SH-SY5Y (cell line): ENCODE data around the gene PPP2R2D.

Experiments
- GATA2 ChIP-seq: IDR thresholded peaks from 2 replicates; pipeline ENCODE4 v1.6.1; 2011; ENCODE audit warnings: mild to moderate bottlenecking, low read depth, low read length
- GATA3 ChIP-seq: IDR thresholded peaks from 2 replicates; pipeline ENCODE4 v1.6.1; 2011; ENCODE audit warnings: low read depth, mild to moderate bottlenecking, low read length, moderate library complexity

DNA sequence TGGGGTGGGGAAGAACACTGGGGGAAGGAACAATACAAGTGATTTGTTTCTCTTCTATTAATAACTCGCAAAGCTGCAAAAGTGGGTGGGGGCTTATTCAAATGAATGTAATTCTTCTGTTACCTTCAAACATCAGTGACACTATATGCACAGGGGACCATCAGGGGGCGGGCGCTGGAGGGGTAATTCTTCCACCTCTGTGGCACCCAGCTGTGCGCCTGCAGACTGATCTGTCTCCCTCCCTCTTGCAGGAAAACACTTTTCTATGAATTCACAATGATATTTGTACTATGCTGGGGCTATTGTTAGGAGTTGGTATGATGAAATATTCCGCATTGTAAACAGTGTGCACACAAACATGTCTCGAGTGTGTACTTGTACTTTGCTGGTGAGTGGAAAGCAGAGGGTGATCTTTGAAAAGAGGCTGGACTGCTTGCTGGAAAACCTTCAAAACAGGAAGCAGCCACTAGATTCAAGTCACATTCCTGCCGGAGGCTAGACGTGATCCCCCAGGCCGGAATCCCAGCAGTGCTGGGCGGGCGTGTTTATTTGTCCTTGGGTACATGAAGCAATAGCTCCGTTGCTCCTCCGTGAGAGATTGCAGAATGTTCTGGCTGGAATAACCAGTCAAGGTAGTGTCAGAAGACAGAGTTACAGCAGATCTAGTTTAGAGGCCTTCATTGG is 96.7 kb downstream of the PPP2R2D start:
- TF ChIP-seq GATA2 (no peak), GATA3 (no peak)
